Astrocyte (in vitro differentiated cells and primary cell): ENCODE results near the gene LYPD3. TPM values are rescaled to one million over a fixed set of nuclear protein-coding genes. Genes with fewer than 3 reads are reported as not detected.
A peak's percentile ranks its signal among the peaks of the same experiment; 100 is the strongest.

ENCODE experiments used
- DNase-seq: peaks from one replicate; pipeline ENCODE4 v3.0.0-alpha.2; 2010; ENCODE audit warnings: low read depth
- FAIRE-seq: peaks from 2 replicates; lab custom pipeline; 2011; peaks lifted over from hg19 to GRCh38; lab: Jason Lieb, UNC
- H2AFZ ChIP-seq: 2 replicates; pipeline ENCODE4 v1.6.0; 2012; ENCODE audit warnings: low read depth, low read length, inconsistent platforms
- H3K27ac ChIP-seq: 2 replicates; pipeline ENCODE4 v1.5.1; 2011; ENCODE audit warnings: low read depth, low read length, inconsistent platforms
- H3K27me3 ChIP-seq: 2 replicates; pipeline ENCODE4 v1.6.0; 2011; ENCODE audit warnings: low read length, inconsistent platforms; ENCODE audit not compliant: insufficient read depth
- H3K36me3 ChIP-seq: 2 replicates; pipeline ENCODE4 v1.5.1; 2011; ENCODE audit warnings: low read length, inconsistent platforms; ENCODE audit not compliant: insufficient read depth
- H3K4me1 ChIP-seq: 2 replicates; pipeline ENCODE4 v1.5.1; 2011; ENCODE audit warnings: low read length, inconsistent platforms; ENCODE audit not compliant: insufficient read depth
- H3K4me2 ChIP-seq: 2 replicates; pipeline ENCODE4 v1.6.0; 2012; ENCODE audit warnings: low read length, inconsistent platforms
- H3K4me3 ChIP-seq: 2 replicates; pipeline ENCODE4 v1.5.1; 2011; ENCODE audit warnings: low read depth, mild to moderate bottlenecking, low read length, inconsistent platforms; ENCODE audit not compliant: insufficient read depth
- H3K79me2 ChIP-seq: 2 replicates; pipeline ENCODE4 v1.6.0; 2012; ENCODE audit warnings: mild to moderate bottlenecking, low read length, inconsistent platforms; ENCODE audit not compliant: insufficient read depth
- H3K9ac ChIP-seq: 2 replicates; pipeline ENCODE4 v1.6.0; 2012; ENCODE audit warnings: mild to moderate bottlenecking, low read length, inconsistent platforms
- H3K9me3 ChIP-seq: 2 replicates; pipeline ENCODE4 v1.5.1; 2012; ENCODE audit warnings: low read depth, mild to moderate bottlenecking, low read length, inconsistent platforms; ENCODE audit not compliant: insufficient read depth
- H4K20me1 ChIP-seq: 2 replicates; pipeline ENCODE4 v1.6.0; 2012; ENCODE audit warnings: low read length, inconsistent platforms; ENCODE audit not compliant: insufficient read depth
- H3K27ac Mint-ChIP-seq: one replicate; pipeline ENCODE4 v1.8.0; 2021; ENCODE audit warnings: mild to moderate bottlenecking, mixed read lengths; ENCODE audit not compliant: unreplicated experiment
- H3K27me3 Mint-ChIP-seq: one replicate; pipeline ENCODE4 v1.8.0; 2021; ENCODE audit warnings: low read depth, mixed read lengths; ENCODE audit not compliant: unreplicated experiment
- H3K36me3 Mint-ChIP-seq: one replicate; pipeline ENCODE4 v1.8.0; 2021; ENCODE audit warnings: low read depth, mixed read lengths; ENCODE audit not compliant: unreplicated experiment
- H3K4me1 Mint-ChIP-seq: one replicate; pipeline ENCODE4 v1.8.0; 2021; ENCODE audit warnings: low read depth, mixed read lengths; ENCODE audit not compliant: unreplicated experiment
- H3K4me3 Mint-ChIP-seq: one replicate; pipeline ENCODE4 v1.8.0; 2021; ENCODE audit warnings: mild to moderate bottlenecking, moderate library complexity, mixed read lengths; ENCODE audit not compliant: unreplicated experiment
- H3K9me3 Mint-ChIP-seq: one replicate; pipeline ENCODE4 v1.8.0; 2021; ENCODE audit warnings: mild to moderate bottlenecking, mixed read lengths; ENCODE audit not compliant: unreplicated experiment
- CTCF ChIP-seq: IDR thresholded peaks from 2 replicates; pipeline ENCODE4 v1.5.1; 2011; ENCODE audit warnings: low read depth, mild to moderate bottlenecking, inconsistent platforms, low read length, moderate library complexity; ENCODE audit not compliant: insufficient read depth
- EZH2 ChIP-seq: IDR thresholded peaks from 2 replicates; pipeline ENCODE4 v1.6.1; 2012; ENCODE audit warnings: mild to moderate bottlenecking, low read length, inconsistent platforms; ENCODE audit not compliant: insufficient read depth
- total RNA-seq: library from RNA; stranded (reverse); gene quantifications from 2 replicates; pipeline ENCODE4 v1.2.1, GENCODE V29; 2021

The LYPD3 gene
- total RNA-seq, 1 donor from 2014 or later = 0.54 TPM

GRCh38 chr19:43430142-43430710, 35.2 kb downstream of the LYPD3 start:
- Histone ChIP-seq H3K4me2 (no peak overlapping the region), H3K36me3 (no peaks in the 10 kb centered on the region), H4K20me1 (no peaks in the 10 kb centered on the region), H3K27ac (no peak overlapping the region), H3K9ac (no peak overlapping the region), H3K4me1 (peaks cover 4% of the 10 kb centered on the region), H3K9me3 (no peaks in the 10 kb centered on the region), H3K27me3 (no peaks in the 10 kb centered on the region), H2AFZ (no peak overlapping the region), H3K4me3 (no peak overlapping the region), H3K79me2 (no peaks in the 10 kb centered on the region)
- Mint-ChIP-seq H3K4me1 (no peaks in the 10 kb centered on the region), H3K4me3 (no peak overlapping the region), H3K36me3 (no peaks in the 10 kb centered on the region), H3K27ac (peak overlapping the region; percentile 47), H3K27me3 (peaks cover 2% of the 10 kb centered on the region), H3K9me3 (no peaks in the 10 kb centered on the region)
- FAIRE-seq (no peak), DNase-seq (no peak)
- TF ChIP-seq CTCF = no peak
- no peak for TF ChIP-seq EZH2

- no peaks in the 10 kb centered on the region for H3K36me3 ChIP-seq
- H3K4me1 Mint-ChIP-seq = no peaks in the 10 kb centered on the region
- H3K27me3 Mint-ChIP-seq = peaks cover 6% of the 10 kb centered on the region
- FAIRE-seq = no peak
- peaks cover 4% of the 10 kb centered on the region for H3K4me1 ChIP-seq
- no peaks in the 10 kb centered on the region for H3K9me3 Mint-ChIP-seq
- H2AFZ ChIP-seq = no peak overlapping the region
- no peak overlapping the region for H3K27ac ChIP-seq
- no peaks in the 10 kb centered on the region for H4K20me1 ChIP-seq
- no peak overlapping the region for H3K27ac Mint-ChIP-seq
- no peaks in the 10 kb centered on the region for H3K36me3 Mint-ChIP-seq
- no peak overlapping the region for H3K4me2 ChIP-seq
- H3K9me3 ChIP-seq = no peaks in the 10 kb centered on the region
- no peak for DNase-seq
- TF ChIP-seq CTCF = no peak
- no peak for TF ChIP-seq EZH2
- H3K79me2 ChIP-seq = no peaks in the 10 kb centered on the region
- no peaks in the 10 kb centered on the region for H3K27me3 ChIP-seq
- H3K4me3 Mint-ChIP-seq = no peak overlapping the region
- no peak overlapping the region for H3K9ac ChIP-seq
- no peak overlapping the region for H3K4me3 ChIP-seq
Measured at GRCh38 chr19:43429395-43429794, 36.0 kb downstream of the LYPD3 start.

GRCh38 chr19:43425567-43426392, 39.6 kb downstream of the LYPD3 start:
- Histone ChIP-seq H3K27ac (no peak overlapping the region), H3K4me3 (no peak overlapping the region), H2AFZ (no peak overlapping the region), H4K20me1 (no peaks in the 10 kb centered on the region), H3K4me2 (peak overlapping the region; percentile 6), H3K27me3 (no peaks in the 10 kb centered on the region), H3K4me1 (peaks cover 4% of the 10 kb centered on the region), H3K9me3 (no peaks in the 10 kb centered on the region), H3K79me2 (no peaks in the 10 kb centered on the region), H3K36me3 (no peaks in the 10 kb centered on the region), H3K9ac (no peak overlapping the region)
- H3K4me1 Mint-ChIP-seq = no peaks in the 10 kb centered on the region
- peaks cover 6% of the 10 kb centered on the region for H3K27me3 Mint-ChIP-seq
- FAIRE-seq (no peak), DNase-seq (no peak)
- no peaks in the 10 kb centered on the region for H3K9me3 Mint-ChIP-seq
- TF ChIP-seq EZH2 (no peak), CTCF (peak; percentile 39)
- no peak overlapping the region for H3K4me3 Mint-ChIP-seq
- no peak overlapping the region for H3K27ac Mint-ChIP-seq
- no peaks in the 10 kb centered on the region for H3K36me3 Mint-ChIP-seq
